ENCODE results near the gene HSPG2. TPM values are rescaled to one million over a fixed set of nuclear protein-coding genes. Genes with fewer than 3 reads are reported as not detected.

HSPG2 gene
- total and polyA plus RNA-seq, 2 experiments from 2014 or later: 62.3 to 193 TPM

DNA sequence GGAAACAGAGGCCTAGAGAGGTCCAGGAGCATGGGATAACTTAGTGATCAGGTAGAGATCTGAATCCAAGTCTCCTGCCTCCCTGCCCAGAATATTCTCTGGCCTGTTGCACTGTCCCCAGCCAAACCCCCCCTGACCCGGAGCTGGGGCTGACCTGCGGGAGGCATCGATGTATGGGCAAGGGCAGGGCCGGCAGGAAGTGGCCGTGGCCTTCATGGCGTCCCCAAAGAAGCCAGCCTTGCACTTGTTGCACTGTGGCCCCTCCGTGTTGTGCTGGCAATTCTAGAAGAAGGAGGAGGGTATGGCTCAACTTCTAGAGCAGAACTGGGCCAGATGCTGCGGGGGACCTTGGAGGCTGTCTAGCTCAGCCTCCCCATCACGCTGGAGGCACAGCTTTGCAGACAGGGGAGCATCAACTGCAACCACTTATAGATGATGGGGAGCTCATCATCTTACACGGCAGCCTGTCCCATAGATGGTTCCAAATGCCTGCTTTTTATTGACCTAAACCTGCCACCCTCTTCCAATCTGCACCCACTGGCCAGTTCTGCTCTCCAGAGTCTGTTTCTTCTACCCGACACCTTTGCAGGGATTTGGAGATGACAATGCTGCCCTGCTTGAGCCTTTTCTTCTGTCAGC, 58.2 kb downstream of the HSPG2 start:
- Histone ChIP-seq H3K9me3 (ENCODE audit: low read depth) (no peaks in the 10 kb centered on the region), H3K4me3 (no peak overlapping the region), H3K36me3 (peaks cover 36% of the 10 kb centered on the region), H3K27ac (no peak overlapping the region), H3K4me1 (ENCODE audit: low read depth) (no peaks in the 10 kb centered on the region), H3K27me3 (no peaks in the 10 kb centered on the region)
- DNase-seq (ENCODE audit: low read depth in 1 of 2, low spot score in 1 of 2): no peak
- TF ChIP-seq CTCF (IDR thresholded peaks at IDR 0.05; ENCODE audit: low read depth, low read length): no peak

DNA sequence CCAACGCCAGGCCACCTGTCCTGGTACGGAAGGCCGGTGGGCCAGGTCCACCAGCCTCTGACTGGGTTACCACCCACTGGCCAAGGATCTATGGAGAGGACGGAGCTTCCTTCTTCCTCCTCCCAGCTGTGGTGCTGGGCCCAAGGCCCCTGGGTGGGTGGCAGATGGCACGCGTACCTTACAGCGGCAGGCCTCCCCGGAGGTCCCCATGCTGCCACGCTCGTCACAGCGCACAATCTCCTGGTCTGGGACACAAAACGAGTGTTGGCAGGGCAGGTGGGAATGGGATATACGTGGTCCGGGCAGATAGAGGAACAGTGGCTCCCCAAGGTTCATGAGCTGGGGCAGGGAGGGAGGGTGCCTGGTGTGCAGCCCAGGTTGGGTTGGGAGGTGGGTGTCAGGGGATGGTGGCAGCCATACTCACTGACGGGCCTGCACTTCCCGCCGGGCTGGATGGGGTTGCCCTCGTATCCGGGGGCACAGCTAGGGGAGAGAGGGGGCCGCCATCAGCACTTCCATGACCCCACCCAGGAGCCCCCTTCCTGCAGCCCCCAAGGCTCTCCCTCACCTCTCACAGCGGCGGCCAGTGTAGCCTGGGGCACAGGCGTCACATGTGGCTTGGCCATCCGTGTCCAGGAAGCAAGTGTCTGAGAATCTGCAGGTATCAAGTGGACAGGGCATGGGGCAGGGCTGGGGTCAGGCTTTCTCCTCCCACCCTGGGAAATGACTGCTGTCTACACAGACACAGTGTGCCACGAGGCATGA, 58.9 kb downstream of the HSPG2 start:
- H3K27ac ChIP-seq: no peak overlapping the region
- H3K9me3 ChIP-seq (ENCODE audit: low read depth): no peaks in the 10 kb centered on the region
- TF ChIP-seq CTCF (IDR thresholded peaks at IDR 0.05; ENCODE audit: low read depth, low read length): no peak
- no peaks in the 10 kb centered on the region for H3K27me3 ChIP-seq
- no peaks in the 10 kb centered on the region for H3K4me1 ChIP-seq (ENCODE audit: low read depth)
- no peak for DNase-seq (ENCODE audit: low read depth in 1 of 2, low spot score in 1 of 2)
- peaks cover 43% of the 10 kb centered on the region for H3K36me3 ChIP-seq
- H3K4me3 ChIP-seq: no peak overlapping the region

GRCh38 chr1:21876267-21876666, 60.8 kb downstream of the HSPG2 start:
- no peaks in the 10 kb centered on the region for H3K4me1 ChIP-seq (ENCODE audit: low read depth)
- peaks cover 54% of the 10 kb centered on the region for H3K36me3 ChIP-seq
- no peaks in the 10 kb centered on the region for H3K9me3 ChIP-seq (ENCODE audit: low read depth)
- no peak for TF ChIP-seq CTCF (IDR thresholded peaks at IDR 0.05; ENCODE audit: low read depth, low read length)
- no peaks in the 10 kb centered on the region for H3K27me3 ChIP-seq
- H3K27ac ChIP-seq: no peak overlapping the region
- no peak for DNase-seq (ENCODE audit: low read depth in 1 of 2, low spot score in 1 of 2)
- no peak overlapping the region for H3K4me3 ChIP-seq

- Histone ChIP-seq H3K4me1 (ENCODE audit: low read depth) (no peaks in the 10 kb centered on the region), H3K36me3 (peaks cover 54% of the 10 kb centered on the region), H3K9me3 (ENCODE audit: low read depth) (no peaks in the 10 kb centered on the region), H3K4me3 (no peak overlapping the region), H3K27me3 (no peaks in the 10 kb centered on the region), H3K27ac (no peak overlapping the region)
- DNase-seq (ENCODE audit: low read depth in 1 of 2, low spot score in 1 of 2): no peak
- no peak for TF ChIP-seq CTCF (IDR thresholded peaks at IDR 0.05; ENCODE audit: low read depth, low read length)
Measured at GRCh38 chr1:21875621-21876063, 61.5 kb downstream of the HSPG2 start.

DNA sequence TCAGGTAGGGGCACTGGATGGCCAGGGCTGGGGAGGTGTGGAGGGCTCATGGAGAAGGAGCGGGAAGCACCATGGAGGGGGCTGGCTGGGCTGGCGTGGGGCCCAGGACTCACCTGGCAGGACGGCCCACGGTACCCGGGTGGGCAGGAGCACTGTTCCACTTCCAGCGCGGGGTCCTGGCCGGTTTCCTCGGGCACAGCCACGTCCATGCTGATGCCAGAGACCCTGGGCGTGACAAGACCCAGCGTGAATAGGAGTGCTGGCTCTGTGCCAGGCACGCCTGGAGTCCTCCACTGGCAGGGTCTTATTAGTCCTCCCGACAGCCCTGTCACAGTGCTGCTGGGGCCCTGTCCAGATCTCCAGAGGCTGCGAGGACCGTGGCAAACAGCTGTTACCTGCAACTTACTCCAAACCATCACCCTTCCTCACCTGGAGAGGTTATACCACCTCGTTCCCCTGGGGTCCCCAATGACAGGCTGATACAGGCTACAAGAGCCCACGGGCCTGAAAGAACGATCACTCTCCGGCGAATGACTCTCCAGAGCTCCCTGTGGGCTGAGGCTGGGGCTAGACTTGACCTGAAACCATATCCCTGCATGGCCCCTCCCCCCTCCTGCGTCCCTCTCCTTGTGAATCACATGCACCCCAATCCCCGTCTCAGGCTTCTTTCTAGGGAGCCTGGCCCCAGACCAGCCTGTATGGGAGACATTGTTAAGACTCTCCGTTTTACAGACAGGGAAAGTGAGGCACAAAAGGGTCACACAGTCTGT, 62.1 kb downstream of the HSPG2 start:
- Histone ChIP-seq H3K4me3 (no peak overlapping the region), H3K4me1 (ENCODE audit: low read depth) (no peaks in the 10 kb centered on the region), H3K9me3 (ENCODE audit: low read depth) (no peaks in the 10 kb centered on the region), H3K27me3 (no peaks in the 10 kb centered on the region), H3K36me3 (peaks cover 50% of the 10 kb centered on the region), H3K27ac (no peak overlapping the region)
- no peak for TF ChIP-seq CTCF (IDR thresholded peaks at IDR 0.05; ENCODE audit: low read depth, low read length)
- no peak for DNase-seq (ENCODE audit: low read depth in 1 of 2, low spot score in 1 of 2)

All from cardiac muscle cell (in vitro differentiated cells and primary cell).